Activated gamma-delta T cell treated with anti-CD3 and anti-CD28 coated beads, Interleukin-2, amount 50 U/mL, for 16 hours (primary cell): ENCODE measurements around the gene UIMC1.
"Not testable (repeated sequence)": the region's sequence is repeated elsewhere in the genome, so short reads cannot be mapped to it uniquely, and the experiment has no call there.

ENCODE experiments used
- DNase-seq: peaks from one replicate; pipeline ENCODE4 v3.0.0-alpha.2; 2020; ENCODE audit warnings: low read depth

The UIMC1 gene

GRCh38 chr5:176883700-176884570, 122.6 kb downstream of the UIMC1 start:
- no peak for DNase-seq

GRCh38 chr5:176882567-176882903, 124.0 kb downstream of the UIMC1 start:
- DNase-seq = no peak

- no peak for DNase-seq
These were observed 124.6 kb downstream of the UIMC1 start for GRCh38 chr5:176881816-176882566.

GRCh38 chr5:176881021-176881749, 125.4 kb downstream of the UIMC1 start:
- no peak for DNase-seq

GRCh38 chr5:176880366-176881020, 126.1 kb downstream of the UIMC1 start:
- DNase-seq = no peak

GRCh38 chr5:176879663-176880361, 126.8 kb downstream of the UIMC1 start:
- DNase-seq = no peak

- no peak for DNase-seq
These were observed 127.5 kb downstream of the UIMC1 start for GRCh38 chr5:176878906-176879662.

GRCh38 chr5:176878463-176878862, 128.1 kb downstream of the UIMC1 start:
- no peak for DNase-seq

- no peak for DNase-seq
These were observed 128.7 kb downstream of the UIMC1 start for GRCh38 chr5:176877793-176878331.

GRCh38 chr5:176876506-176877431, 129.8 kb downstream of the UIMC1 start:
- no peak for DNase-seq

- DNase-seq = no peak
These were observed 130.6 kb downstream of the UIMC1 start for GRCh38 chr5:176875783-176876505.

GRCh38 chr5:176875014-176875550, 131.5 kb downstream of the UIMC1 start:
- DNase-seq = no peak

- no peak for DNase-seq
These were observed 132.3 kb downstream of the UIMC1 start for GRCh38 chr5:176874198-176874780.

GRCh38 chr5:176873541-176874172, 132.9 kb downstream of the UIMC1 start:
- DNase-seq = no peak

- DNase-seq = not testable (repeated sequence)
These were observed 133.6 kb downstream of the UIMC1 start for GRCh38 chr5:176873011-176873410.

- not testable (repeated sequence) for DNase-seq
These were observed 134.0 kb downstream of the UIMC1 start for GRCh38 chr5:176872586-176872985.

GRCh38 chr5:176870644-176871043, 135.9 kb downstream of the UIMC1 start:
- DNase-seq = not testable (repeated sequence)
